C4-2B (cell line): ENCODE data around the gene TICRR.

Source experiments
- ZFX ChIP-seq: fragments of 450-650 bp; IDR thresholded peaks from 2 replicates; pipeline ENCODE4 v1.6.1; 2017
- TF ChIP-seq, protein P1 (sequence below): fragments of 450-650 bp; conservative IDR thresholded peaks from 2 replicates; pipeline ENCODE4 v1.5.1; 2017; ENCODE audit warnings: mild to moderate bottlenecking

DNA sequence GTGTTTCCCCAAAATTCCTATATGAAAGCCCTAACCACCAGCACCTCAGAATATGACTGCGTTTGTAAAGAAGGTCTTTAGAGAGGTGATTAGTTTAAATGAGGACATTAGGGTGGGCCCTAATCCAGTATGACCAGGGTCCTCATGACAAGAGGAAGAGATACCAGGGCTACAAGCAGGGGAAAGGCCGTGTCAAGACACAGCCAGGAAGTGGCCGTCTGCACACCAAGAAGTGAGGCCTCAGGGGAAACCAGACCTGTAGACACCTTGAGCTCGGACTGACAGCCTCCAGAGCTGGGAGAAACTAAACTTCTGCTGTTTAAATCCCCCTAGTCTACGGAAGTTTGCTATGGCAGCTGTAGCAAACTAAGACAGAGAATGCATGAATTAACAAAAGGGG, 65.8 kb downstream of the TICRR start:
- TF ChIP-seq, protein P1, sequence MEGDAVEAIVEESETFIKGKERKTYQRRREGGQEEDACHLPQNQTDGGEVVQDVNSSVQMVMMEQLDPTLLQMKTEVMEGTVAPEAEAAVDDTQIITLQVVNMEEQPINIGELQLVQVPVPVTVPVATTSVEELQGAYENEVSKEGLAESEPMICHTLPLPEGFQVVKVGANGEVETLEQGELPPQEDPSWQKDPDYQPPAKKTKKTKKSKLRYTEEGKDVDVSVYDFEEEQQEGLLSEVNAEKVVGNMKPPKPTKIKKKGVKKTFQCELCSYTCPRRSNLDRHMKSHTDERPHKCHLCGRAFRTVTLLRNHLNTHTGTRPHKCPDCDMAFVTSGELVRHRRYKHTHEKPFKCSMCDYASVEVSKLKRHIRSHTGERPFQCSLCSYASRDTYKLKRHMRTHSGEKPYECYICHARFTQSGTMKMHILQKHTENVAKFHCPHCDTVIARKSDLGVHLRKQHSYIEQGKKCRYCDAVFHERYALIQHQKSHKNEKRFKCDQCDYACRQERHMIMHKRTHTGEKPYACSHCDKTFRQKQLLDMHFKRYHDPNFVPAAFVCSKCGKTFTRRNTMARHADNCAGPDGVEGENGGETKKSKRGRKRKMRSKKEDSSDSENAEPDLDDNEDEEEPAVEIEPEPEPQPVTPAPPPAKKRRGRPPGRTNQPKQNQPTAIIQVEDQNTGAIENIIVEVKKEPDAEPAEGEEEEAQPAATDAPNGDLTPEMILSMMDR = no peak
- TF ChIP-seq ZFX = no peak
